Lower lobe of right lung (tissue), 2 donors: Measurements from ENCODE around the gene DGKB. TPM values are rescaled to one million over a fixed set of nuclear protein-coding genes. Genes with fewer than 3 reads are reported as not detected.

Source experiments
- ATAC-seq, 2 donors: fragments of 200-7000 bp; cut with Tn5 transposase; one replicate each; pipeline ENCODE4 v1.9.1; 2020 to 2022; ENCODE audit warnings: mild to moderate bottlenecking in 2 of 2, moderate library complexity in 2 of 2
- DNase-seq: peaks from one replicate; pipeline ENCODE4 v3.0.0-alpha.2; 2020
- H3K27ac ChIP-seq: fragments of 200-600 bp; one replicate; pipeline ENCODE4 v1.8.0; 2022
- H3K27me3 ChIP-seq: fragments of 200-600 bp; one replicate; pipeline ENCODE4 v1.8.0; 2022; ENCODE audit warnings: low read depth
- H3K36me3 ChIP-seq: fragments of 200-600 bp; one replicate; pipeline ENCODE4 v1.8.0; 2022; ENCODE audit warnings: mild to moderate bottlenecking
- H3K4me1 ChIP-seq: fragments of 200-600 bp; one replicate; pipeline ENCODE4 v1.8.0; 2022
- H3K4me3 ChIP-seq: fragments of 200-600 bp; one replicate; pipeline ENCODE4 v1.8.0; 2022; ENCODE audit warnings: mild to moderate bottlenecking
- H3K9me3 ChIP-seq: fragments of 200-600 bp; one replicate; pipeline ENCODE4 v1.8.0; 2022
- intact Hi-C: fragments of 100-400 bp; cut with DNase I; formaldehyde crosslinking; loops from one replicate; pipeline ENCODE4 v1.11.0; 2022
- total RNA-seq: library from RNA; stranded (reverse); fragmentation: NEBNext Ultra II Directional; extraction: Animal tissue kit (Norgen Biotek cat#: 25700); gene quantifications from one replicate; pipeline ENCODE4 v1.2.1, GENCODE V29; 2021
- TF ChIP-seq, protein P1 (sequence below): fragments of 200-600 bp; IDR thresholded peaks from one replicate; pipeline ENCODE4 v1.8.0; 2022; ENCODE audit warnings: antibody characterized with exemption, mild to moderate bottlenecking
- donor health status: DM: no; HTN: yes; CAD: no; lungs with severe emphysema.

Gene DGKB
- total RNA-seq, 1 donor from 2014 or later, result 0.09 TPM

DNA sequence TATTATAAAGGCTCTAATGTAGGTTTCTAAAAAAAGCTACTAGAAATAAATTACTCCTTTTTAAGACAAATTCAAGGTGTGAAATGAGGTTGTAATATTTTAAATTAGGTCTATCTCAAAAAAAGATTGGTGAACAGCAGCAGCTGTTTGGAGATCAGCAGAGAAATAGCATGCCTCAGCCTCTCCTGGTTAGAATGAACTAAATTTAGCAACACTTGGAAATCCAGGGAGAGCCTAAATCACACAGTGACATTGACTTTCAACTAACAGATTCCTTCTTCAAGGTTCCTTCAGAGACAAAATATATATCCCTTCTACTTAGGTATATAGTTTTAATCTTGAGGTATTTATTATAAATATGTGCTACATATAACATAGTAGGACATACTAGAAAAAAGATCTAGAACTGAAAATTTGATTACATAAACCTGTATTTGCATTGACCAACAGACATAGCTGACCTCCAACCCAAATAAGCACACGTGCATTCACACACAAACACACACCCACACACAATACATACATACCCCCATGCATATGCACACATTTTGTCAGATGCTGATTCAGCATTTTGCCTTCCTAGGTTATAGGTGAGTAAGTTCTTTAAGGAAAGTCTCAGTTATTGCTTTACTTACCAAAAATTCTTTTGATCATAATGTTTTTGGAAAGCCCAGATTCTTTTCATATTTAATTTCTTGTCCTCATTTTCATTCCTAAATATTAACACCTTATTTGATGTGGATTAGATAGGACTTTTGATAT, 47.3 kb downstream of the DGKB start:
- intact Hi-C loops, result no loop called here
- no peak for ATAC-seq
- TF ChIP-seq, protein P1, sequence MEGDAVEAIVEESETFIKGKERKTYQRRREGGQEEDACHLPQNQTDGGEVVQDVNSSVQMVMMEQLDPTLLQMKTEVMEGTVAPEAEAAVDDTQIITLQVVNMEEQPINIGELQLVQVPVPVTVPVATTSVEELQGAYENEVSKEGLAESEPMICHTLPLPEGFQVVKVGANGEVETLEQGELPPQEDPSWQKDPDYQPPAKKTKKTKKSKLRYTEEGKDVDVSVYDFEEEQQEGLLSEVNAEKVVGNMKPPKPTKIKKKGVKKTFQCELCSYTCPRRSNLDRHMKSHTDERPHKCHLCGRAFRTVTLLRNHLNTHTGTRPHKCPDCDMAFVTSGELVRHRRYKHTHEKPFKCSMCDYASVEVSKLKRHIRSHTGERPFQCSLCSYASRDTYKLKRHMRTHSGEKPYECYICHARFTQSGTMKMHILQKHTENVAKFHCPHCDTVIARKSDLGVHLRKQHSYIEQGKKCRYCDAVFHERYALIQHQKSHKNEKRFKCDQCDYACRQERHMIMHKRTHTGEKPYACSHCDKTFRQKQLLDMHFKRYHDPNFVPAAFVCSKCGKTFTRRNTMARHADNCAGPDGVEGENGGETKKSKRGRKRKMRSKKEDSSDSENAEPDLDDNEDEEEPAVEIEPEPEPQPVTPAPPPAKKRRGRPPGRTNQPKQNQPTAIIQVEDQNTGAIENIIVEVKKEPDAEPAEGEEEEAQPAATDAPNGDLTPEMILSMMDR, result no peak
- Histone ChIP-seq H3K27ac (no peak overlapping the region), H3K9me3 (no peaks in the 10 kb centered on the region), H3K27me3 (no peaks in the 10 kb centered on the region), H3K4me1 (no peaks in the 10 kb centered on the region), H3K4me3 (no peak overlapping the region), H3K36me3 (no peaks in the 10 kb centered on the region)
- no peak for DNase-seq

DNA sequence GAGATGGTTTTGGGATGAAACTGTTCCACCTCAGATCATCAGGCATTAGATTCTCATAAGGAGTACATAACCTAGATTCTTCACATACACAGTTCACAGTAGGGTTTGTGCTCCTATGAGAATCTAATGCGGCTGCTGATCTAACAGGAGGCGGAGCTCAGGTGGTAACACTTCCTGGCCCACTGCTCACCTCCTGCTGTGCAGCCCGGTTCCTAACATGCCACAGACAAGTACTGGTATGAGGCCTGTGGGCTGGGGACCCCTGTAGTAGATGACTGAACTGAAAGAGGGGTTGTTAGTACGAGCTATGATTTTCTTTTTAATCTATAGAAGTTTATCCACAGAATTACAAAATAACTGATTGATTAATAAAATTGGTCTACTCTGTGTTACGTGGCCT, 48.1 kb downstream of the DGKB start:
- intact Hi-C loops, result no loop called here
- TF ChIP-seq, protein P1, result no peak
- no peaks in the 10 kb centered on the region for H3K27me3 ChIP-seq
- no peak overlapping the region for H3K4me3 ChIP-seq
- H3K27ac ChIP-seq, result no peak overlapping the region
- DNase-seq, result no peak
- ATAC-seq, result no peak
- no peaks in the 10 kb centered on the region for H3K9me3 ChIP-seq
- no peaks in the 10 kb centered on the region for H3K4me1 ChIP-seq
- H3K36me3 ChIP-seq, result no peaks in the 10 kb centered on the region

DNA sequence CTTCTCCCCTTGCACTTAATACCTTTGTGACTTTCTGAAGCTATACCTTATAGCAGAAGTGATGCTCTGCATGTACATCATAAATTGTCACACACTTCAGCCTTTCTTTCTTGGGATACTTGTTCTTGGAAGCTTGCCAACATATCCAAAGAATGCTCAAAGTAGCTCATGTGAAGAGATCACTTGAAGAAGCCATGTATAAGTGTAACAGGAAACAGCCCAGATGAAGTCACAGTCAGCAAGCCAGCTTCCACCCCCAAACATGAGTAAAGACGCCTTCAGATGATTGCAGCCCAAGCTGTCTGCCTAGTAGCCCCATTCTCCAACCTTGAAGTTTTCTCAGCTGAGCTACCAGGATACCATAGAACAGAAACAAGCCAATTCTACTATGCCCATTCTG, 50.9 kb downstream of the DGKB start:
- Histone ChIP-seq H3K9me3 (no peaks in the 10 kb centered on the region), H3K4me3 (no peak overlapping the region), H3K36me3 (no peaks in the 10 kb centered on the region), H3K27ac (no peak overlapping the region), H3K27me3 (no peaks in the 10 kb centered on the region), H3K4me1 (no peaks in the 10 kb centered on the region)
- TF ChIP-seq, protein P1, result no peak
- intact Hi-C loops, result no loop called here
- no peak for DNase-seq
- no peak for ATAC-seq

DNA sequence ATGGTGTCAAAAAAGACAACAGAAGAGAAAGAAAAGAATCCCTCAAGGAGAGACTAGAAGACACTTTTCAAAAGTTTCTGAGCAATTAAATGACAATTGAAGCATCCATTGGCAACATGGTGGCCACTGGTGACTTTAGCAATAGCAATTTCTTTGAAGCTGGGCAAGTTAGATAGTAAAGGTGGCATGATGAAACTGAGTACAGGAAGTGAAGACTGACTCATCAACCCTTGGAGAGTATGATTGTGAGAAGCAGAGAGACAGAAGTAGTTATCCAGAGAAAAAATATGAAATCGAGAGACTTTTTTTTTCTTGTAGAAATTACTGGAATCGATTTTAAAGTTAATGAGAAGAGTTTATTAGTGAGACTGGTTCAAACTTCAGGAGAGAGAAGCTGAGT, 52.5 kb downstream of the DGKB start:
- Histone ChIP-seq H3K9me3 (no peaks in the 10 kb centered on the region), H3K4me3 (no peak overlapping the region), H3K27me3 (no peaks in the 10 kb centered on the region), H3K4me1 (no peaks in the 10 kb centered on the region), H3K27ac (no peak overlapping the region), H3K36me3 (no peaks in the 10 kb centered on the region)
- no peak for ATAC-seq
- TF ChIP-seq, protein P1, result no peak
- intact Hi-C loops, result no loop called here
- DNase-seq, result no peak

DNA sequence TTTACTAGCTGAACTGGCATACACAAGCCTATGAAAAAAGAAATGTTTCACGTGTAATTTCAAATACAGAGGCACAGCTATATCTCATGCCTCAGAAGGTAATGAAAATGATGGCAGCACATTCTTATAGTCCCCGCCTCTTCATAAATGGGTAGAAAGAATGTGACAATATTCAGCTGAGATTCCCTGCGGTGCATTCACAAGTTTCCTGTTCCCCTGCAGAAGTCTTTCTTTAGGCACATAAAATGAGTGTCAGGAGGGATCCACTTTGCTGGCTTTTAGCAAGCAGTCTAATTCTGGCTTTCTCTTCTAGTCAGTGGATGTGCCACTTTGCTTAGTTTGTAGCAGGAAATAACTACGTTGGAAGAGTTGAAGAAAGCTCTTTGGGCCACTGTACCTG, 56.1 kb downstream of the DGKB start:
- ATAC-seq (no peak), DNase-seq (no peak)
- Histone ChIP-seq H3K4me1 (no peaks in the 10 kb centered on the region), H3K27ac (no peak overlapping the region), H3K9me3 (no peaks in the 10 kb centered on the region), H3K27me3 (no peaks in the 10 kb centered on the region), H3K36me3 (no peaks in the 10 kb centered on the region), H3K4me3 (no peak overlapping the region)
- TF ChIP-seq, protein P1, result no peak
- intact Hi-C loops, result no loop called here
